GM21529 (cell line): Measurements from ENCODE around the gene TMEM41A.

Experiments used
- ATAC-seq: cut with Tn5 transposase; IDR thresholded peaks from one replicate; pipeline ENCODE4 v1.9.1; 2021; ENCODE audit not compliant: unreplicated experiment

The TMEM41A gene

GRCh38 chr3:185498503-185499396, at the start of gene TMEM41A:
TMEM41A (minus strand) TSS chr3:185499035; CDS start chr3:185498961, 74 bp downstream.
- ATAC-seq = peak; percentile 94

- ATAC-seq = no peak
These were observed 41.9 kb upstream of the TMEM41A start for GRCh38 chr3:185540695-185541094.

- no peak for ATAC-seq
These were observed 41.1 kb upstream of the TMEM41A start for GRCh38 chr3:185539934-185540333.

- ATAC-seq = peak; percentile 98
These were observed 38.6 kb upstream of the TMEM41A start for GRCh38 chr3:185537369-185537970.

GRCh38 chr3:185534511-185534910, 35.7 kb upstream of the TMEM41A start:
- ATAC-seq = no peak

- ATAC-seq = no peak
These were observed 34.1 kb upstream of the TMEM41A start for GRCh38 chr3:185532901-185533300.

- ATAC-seq = no peak
These were observed 32.0 kb upstream of the TMEM41A start for GRCh38 chr3:185530856-185531255.

GRCh38 chr3:185528532-185528931, 29.7 kb upstream of the TMEM41A start:
- ATAC-seq = no peak

GRCh38 chr3:185527364-185527763, 28.5 kb upstream of the TMEM41A start:
- no peak for ATAC-seq

- no peak for ATAC-seq
These were observed 27.6 kb upstream of the TMEM41A start for GRCh38 chr3:185526349-185526951.

- no peak for ATAC-seq
These were observed 22.7 kb upstream of the TMEM41A start for GRCh38 chr3:185521349-185522138.

- no peak for ATAC-seq
These were observed 20.2 kb upstream of the TMEM41A start for GRCh38 chr3:185519021-185519420.

- ATAC-seq = no peak
These were observed 18.7 kb upstream of the TMEM41A start for GRCh38 chr3:185517387-185518130.

GRCh38 chr3:185511711-185512110, 12.9 kb upstream of the TMEM41A start:
- ATAC-seq = no peak

GRCh38 chr3:185508335-185508991, 9.6 kb upstream of the TMEM41A start:
- no peak for ATAC-seq

GRCh38 chr3:185507883-185508282, 9.0 kb upstream of the TMEM41A start:
- ATAC-seq = no peak

GRCh38 chr3:185504636-185505035, 5.8 kb upstream of the TMEM41A start:
- no peak for ATAC-seq

- ATAC-seq = no peak
These were observed 4.7 kb upstream of the TMEM41A start for GRCh38 chr3:185503521-185503920.

- no peak for ATAC-seq
These were observed 4.2 kb upstream of the TMEM41A start for GRCh38 chr3:185502987-185503386.

GRCh38 chr3:185490241-185490640, 8.6 kb downstream of the TMEM41A start:
- no peak for ATAC-seq
